Small intestine (tissue), 16 donors: ENCODE data around the gene INPP5B. TPM values are rescaled to one million over a fixed set of nuclear protein-coding genes. Genes with fewer than 3 reads are reported as not detected.

ENCODE experiments used
- DNase-seq, 2 donors: peaks; one replicate each; pipeline versions ENCODE4 v3.0.0 to v3.0.0-alpha.2; 2013
- FAIRE-seq: peaks from 2 replicates; lab custom pipeline; 2012; peaks lifted over from hg19 to GRCh38; lab: Jason Lieb, UNC
- H3K27ac ChIP-seq, 3 donors: one replicate each; pipeline ENCODE4 v1.5.1; 2013; ENCODE audit warnings: low read length in 2 of 3, mild to moderate bottlenecking in 2 of 3, control low read depth in 1 of 3, inconsistent platforms in 1 of 3, low read depth in 1 of 3, moderate library complexity in 1 of 3
- H3K27me3 ChIP-seq, 3 donors: one replicate each; pipeline ENCODE4 v1.6.1; 2013; ENCODE audit warnings: low read length in 3 of 3, inconsistent platforms in 1 of 3; ENCODE audit not compliant: control insufficient read depth in 3 of 3, insufficient read depth in 3 of 3
- H3K36me3 ChIP-seq, 3 donors: one replicate each; pipeline ENCODE4 v1.6.1; 2013; ENCODE audit warnings: low read length in 3 of 3, inconsistent platforms in 1 of 3, low read depth in 1 of 3, mild to moderate bottlenecking in 1 of 3, moderate library complexity in 1 of 3; ENCODE audit not compliant: control insufficient read depth in 3 of 3, insufficient read depth in 2 of 3
- H3K4me1 ChIP-seq, 3 donors: one replicate each; pipeline ENCODE4 v1.6.1; 2013; ENCODE audit warnings: low read length in 2 of 3, inconsistent platforms in 1 of 3, low read depth in 1 of 3, mild to moderate bottlenecking in 1 of 3, moderate library complexity in 1 of 3; ENCODE audit not compliant: control insufficient read depth in 3 of 3, insufficient read depth in 2 of 3
- H3K4me3 ChIP-seq, 3 donors: one replicate each; pipeline ENCODE4 v1.5.1; 2013; ENCODE audit warnings: low read length in 3 of 3, control low read depth in 1 of 3, inconsistent platforms in 1 of 3, low read depth in 1 of 3, mild to moderate bottlenecking in 1 of 3, moderate library complexity in 1 of 3
- H3K9me3 ChIP-seq, 2 donors: one replicate each; pipeline ENCODE4 v1.6.1; 2013; ENCODE audit warnings: low read depth in 1 of 2, low read length in 1 of 2; ENCODE audit not compliant: control insufficient read depth in 2 of 2, insufficient read depth in 1 of 2
- WGBS, 3 donors: extraction: QIAGEN DNeasy Blood & Tissue Kit; methylation state at CpG; one replicate each; pipeline ENCODE4 v1.1.7; 2013; 5-methylcytosine and 5-hydroxymethylcytosine counted together
- long read RNA-seq, 10 donors: transcript quantifications; one replicate each; lab custom pipeline, GENCODE V29; 2026
- polyA plus RNA-seq, 4 donors: library from polyadenylated mRNA; stranded (reverse) in 3 of 4; unstranded in 1 of 4; fragments of 200-250 nt in 3 of 4; fragments of 120-200 nt in 1 of 4; gene quantifications; one replicate each; pipeline versions ENCODE4 v1.2.1 to v1.2.3, GENCODE V29; 2013
- donor health status: healthy with polysubstance abuse.
- donor health status: control.
- donor health status: control.
- donor health status: Bipolar disorder and iron deficiency.
- donor health status: healthy.

The INPP5B gene
- polyA plus RNA-seq = 10 to 100 TPM in 2 of 4 donors, 1 to 10 TPM in 2; 6.7 to 23.2 (median 9.2) TPM
- long read RNA-seq, donor 1 = 0 reads
- long read RNA-seq, donor 2 = 0 reads
- long read RNA-seq, donor 3 = 0 reads
- long read RNA-seq, donor 4 = 0 reads
- long read RNA-seq, donor 5 = 0 reads
- long read RNA-seq, donor 6 = 0 reads
- long read RNA-seq, donor 7 = 0 reads
- long read RNA-seq, donor 8 = 0 reads
- long read RNA-seq, donor 9, partial matches to known transcripts = 0 of 1 reads
- long read RNA-seq, donor 9, other reads (novel, unspliced or antisense) = 0 of 1 reads
- long read RNA-seq, donor 10, partial matches to known transcripts = 0 of 2 reads
- long read RNA-seq, donor 10, other reads (novel, unspliced or antisense) = 0 of 2 reads

- H3K27me3 ChIP-seq = no peaks in the 10 kb centered on the region
- DNase-seq = peak; percentile 89 to 94
- no peak for FAIRE-seq
- peak within 1 kb of the TSS; percentile 64 to 87 (median 82) for H3K4me3 ChIP-seq
- peaks cover 0 to 13% (median 0%) of the 10 kb centered on the region in 3 donors for H3K4me1 ChIP-seq
- WGBS, 3 donors = 3 to 8% (median 4%) methylated on average over 11 of the region's 11 CpGs
- H3K9me3 ChIP-seq = no peaks in the 10 kb centered on the region
- peaks cover 0 to 20% (median 5%) of the 10 kb centered on the region in 3 donors for H3K36me3 ChIP-seq
- peak within 1 kb of the TSS; percentile 76 to 93 (median 90) for H3K27ac ChIP-seq
These were observed at the start of gene INPP5B for GRCh38 chr1:37946703-37947360. INPP5B (minus strand) TSS chr1:37947053; CDS start chr1:37946308, 745 bp downstream.

- Histone ChIP-seq H3K4me3 (peak overlapping the region in 2 of 3 donors; percentile 42 to 68), H3K27me3 (no peaks in the 10 kb centered on the region)
- no peak for FAIRE-seq
These were observed 49.0 kb upstream of the INPP5B start for GRCh38 chr1:37995751-37996345.

GRCh38 chr1:37994886-37995566 lies 48.2 kb upstream of the INPP5B start:
- WGBS, 3 donors = 53 to 69% (median 57%) methylated on average over 11 of the region's 11 CpGs
- Histone ChIP-seq H3K4me3 (peak overlapping the region in 2 of 3 donors; percentile 9 to 42), H3K27me3 (no peaks in the 10 kb centered on the region), H3K27ac (peak overlapping the region in 2 of 3 donors; percentile 68 to 87), H3K36me3 (peaks cover 0 to 23% (median 0%) of the 10 kb centered on the region in 3 donors), H3K9me3 (no peaks in the 10 kb centered on the region), H3K4me1 (peaks cover 0 to 27% (median 0%) of the 10 kb centered on the region in 3 donors)
- FAIRE-seq (no peak), DNase-seq (no peak)

More at GRCh38 chr1:37995751-37996345, 49.0 kb upstream of the INPP5B start:
- H3K9me3 ChIP-seq = no peaks in the 10 kb centered on the region
- H3K4me1 ChIP-seq = peaks cover 0 to 36% (median 0%) of the 10 kb centered on the region in 3 donors
- peak overlapping the region; percentile 58 to 87 (median 68) for H3K27ac ChIP-seq
- peaks cover 0 to 23% (median 0%) of the 10 kb centered on the region in 3 donors for H3K36me3 ChIP-seq
- DNase-seq = peak; percentile 40 to 76
- WGBS, 3 donors = 5 to 11% (median 6%) methylated on average over 46 of the region's 46 CpGs

GRCh38 chr1:37989361-37989930 lies 42.6 kb upstream of the INPP5B start:
- DNase-seq (peak in 1 of 2 donors; percentile 29), FAIRE-seq (no peak)
- Histone ChIP-seq H3K27me3 (no peaks in the 10 kb centered on the region), H3K4me1 (peaks cover 0 to 7% (median 0%) of the 10 kb centered on the region in 3 donors), H3K9me3 (no peaks in the 10 kb centered on the region), H3K4me3 (peak overlapping the region; percentile 76 to 81 (median 77)), H3K36me3 (peaks cover 5 to 17% (median 15%) of the 10 kb centered on the region in 3 donors), H3K27ac (peak overlapping the region in 2 of 3 donors; percentile 69 to 86)
- 0 to 1% (median 1%) methylated on average over 29 to 30 of the region's 30 CpGs for WGBS, 3 donors

GRCh38 chr1:37987679-37988078 lies 40.8 kb upstream of the INPP5B start:
- H3K9me3 ChIP-seq = no peaks in the 10 kb centered on the region
- H3K27ac ChIP-seq = no peak overlapping the region
- FAIRE-seq (no peak), DNase-seq (no peak)
- 30 to 46% (median 31%) methylated on average over 1 of the region's 1 CpG for WGBS, 3 donors
- H3K4me1 ChIP-seq = peaks cover 0 to 7% (median 0%) of the 10 kb centered on the region in 3 donors
- peaks cover 12 to 25% (median 18%) of the 10 kb centered on the region in 3 donors for H3K36me3 ChIP-seq
- no peak overlapping the region for H3K4me3 ChIP-seq
- no peaks in the 10 kb centered on the region for H3K27me3 ChIP-seq

GRCh38 chr1:37983546-37983945 lies 36.7 kb upstream of the INPP5B start:
- H3K27ac ChIP-seq = no peak overlapping the region
- FAIRE-seq = no peak
- 92 to 98% (median 93%) methylated on average over 2 of the region's 2 CpGs for WGBS, 3 donors

GRCh38 chr1:37978541-37978940 lies 31.7 kb upstream of the INPP5B start:
- FAIRE-seq = no peak
- H3K4me3 ChIP-seq = no peak overlapping the region
- no peaks in the 10 kb centered on the region for H3K4me1 ChIP-seq
- H3K27me3 ChIP-seq = no peaks in the 10 kb centered on the region
- 89 to 96% (median 92%) methylated on average over 4 of the region's 4 CpGs for WGBS, 3 donors
- no peak overlapping the region for H3K27ac ChIP-seq
- DNase-seq = no peak
- peaks cover 9 to 49% (median 24%) of the 10 kb centered on the region in 3 donors for H3K36me3 ChIP-seq
- no peaks in the 10 kb centered on the region for H3K9me3 ChIP-seq

More at GRCh38 chr1:37983546-37983945, 36.7 kb upstream of the INPP5B start:
- Histone ChIP-seq H3K9me3 (no peaks in the 10 kb centered on the region), H3K4me1 (peaks cover 0 to 4% (median 0%) of the 10 kb centered on the region in 3 donors), H3K36me3 (peaks cover 24 to 48% (median 25%) of the 10 kb centered on the region in 3 donors), H3K4me3 (no peak overlapping the region), H3K27me3 (no peaks in the 10 kb centered on the region)
- no peak for DNase-seq
